HG03575 (cell line): ENCODE results near the gene STAM.

Source experiments
- ATAC-seq: cut with Tn5 transposase; IDR thresholded peaks from one replicate; pipeline ENCODE4 v1.9.1; 2021; ENCODE audit not compliant: unreplicated experiment, insufficient number of reproducible peaks, low FRiP score; ENCODE audit errors: extremely low read depth

Gene STAM

DNA sequence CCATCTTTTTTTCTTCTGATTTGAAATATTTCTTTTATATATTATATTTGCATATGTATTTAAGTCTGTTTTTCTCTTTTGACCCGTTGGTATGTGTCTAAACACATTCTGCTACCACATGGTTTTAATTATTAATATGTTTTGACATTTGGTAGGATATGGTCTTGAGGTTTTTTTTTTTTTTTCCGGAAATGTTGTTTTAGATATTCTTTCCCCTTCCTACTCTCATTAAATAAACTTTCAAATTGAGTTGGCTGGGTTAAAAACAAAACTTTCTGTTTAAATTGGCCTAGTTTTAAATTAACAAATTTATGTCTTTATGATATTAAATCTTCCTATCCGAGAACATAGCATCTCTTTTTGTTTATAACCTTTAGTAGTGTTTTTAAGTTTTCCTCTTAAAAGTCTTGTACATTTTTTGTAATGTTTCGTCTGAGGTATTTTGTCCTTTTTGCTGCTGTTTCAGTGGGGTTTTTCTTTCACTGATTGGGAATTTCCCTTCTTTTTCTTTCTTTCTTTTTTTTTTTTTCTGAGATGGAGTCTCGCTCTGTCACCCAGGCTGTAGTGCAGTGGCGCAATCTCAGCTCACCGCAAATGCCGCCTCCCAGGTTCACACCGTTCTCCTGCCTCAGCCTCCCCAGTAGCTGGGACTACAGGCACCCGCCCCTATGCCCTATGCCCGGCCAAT, 25.4 kb downstream of the STAM start:
- ATAC-seq: no peak

DNA sequence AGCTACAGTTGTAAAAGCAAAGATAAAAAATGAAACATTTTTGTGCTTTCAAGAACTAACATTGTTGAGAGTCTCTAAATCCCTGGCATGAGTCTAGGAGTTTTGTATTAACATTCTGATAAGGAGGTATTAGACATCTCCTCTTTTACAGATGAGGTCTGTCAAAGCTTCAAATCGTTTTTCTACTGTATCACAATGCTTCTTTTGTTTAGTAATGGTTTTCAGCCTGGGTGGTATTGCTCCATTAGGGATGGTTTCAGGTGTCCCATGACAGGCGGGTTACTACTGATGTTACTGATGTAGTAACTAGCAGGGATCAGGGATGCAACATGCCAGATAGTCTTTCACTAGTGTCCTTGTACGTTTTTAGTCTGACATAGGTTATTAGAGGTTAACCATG, 27.4 kb downstream of the STAM start:
- no peak for ATAC-seq

DNA sequence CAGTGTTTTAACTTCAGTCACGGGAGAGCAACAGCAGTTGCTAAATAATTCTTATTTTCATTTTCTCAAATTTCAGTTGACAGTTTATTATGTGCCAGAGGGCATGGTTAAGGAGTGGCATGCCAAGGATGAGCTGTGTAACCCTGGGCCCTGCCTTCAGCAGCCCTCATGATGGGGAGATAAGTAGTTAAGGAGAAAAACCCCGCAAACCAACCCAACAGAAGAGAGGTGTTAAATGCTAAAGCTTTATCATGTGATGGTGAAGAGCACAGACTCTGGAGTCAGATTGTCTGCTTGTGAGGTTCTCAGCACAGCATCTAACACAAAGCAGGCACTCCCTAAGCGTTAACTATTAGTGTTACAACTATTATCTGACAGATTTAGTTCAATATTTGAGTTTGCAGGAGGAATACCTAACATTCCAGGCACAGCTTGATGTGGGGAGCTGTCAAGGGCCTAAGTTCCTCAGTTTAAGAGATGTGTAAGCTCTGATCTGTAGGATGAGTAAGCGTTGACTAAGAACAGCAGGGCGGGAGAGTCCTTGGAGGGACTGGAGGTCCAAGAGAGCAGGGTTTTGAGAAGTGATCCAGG, 29.6 kb downstream of the STAM start:
- no peak for ATAC-seq

DNA sequence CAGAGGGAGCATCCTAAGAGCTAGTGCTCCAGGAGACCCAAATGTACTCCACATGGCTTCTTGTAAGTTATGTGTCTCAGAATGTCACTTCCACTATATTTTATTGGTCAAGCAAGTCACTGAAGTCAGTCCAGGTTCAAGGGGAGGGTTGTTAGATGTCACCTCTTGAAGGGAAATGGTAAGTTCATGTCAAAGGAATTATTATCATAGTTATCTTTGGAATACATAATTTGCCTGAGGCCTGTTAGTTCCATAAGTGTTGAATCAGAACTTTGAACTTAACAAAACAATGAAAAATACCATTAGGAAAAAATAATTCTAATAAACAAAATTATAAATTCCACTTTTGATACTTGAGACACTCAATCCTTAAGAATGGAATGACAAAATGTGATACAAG, 30.6 kb downstream of the STAM start:
- ATAC-seq: no peak

DNA sequence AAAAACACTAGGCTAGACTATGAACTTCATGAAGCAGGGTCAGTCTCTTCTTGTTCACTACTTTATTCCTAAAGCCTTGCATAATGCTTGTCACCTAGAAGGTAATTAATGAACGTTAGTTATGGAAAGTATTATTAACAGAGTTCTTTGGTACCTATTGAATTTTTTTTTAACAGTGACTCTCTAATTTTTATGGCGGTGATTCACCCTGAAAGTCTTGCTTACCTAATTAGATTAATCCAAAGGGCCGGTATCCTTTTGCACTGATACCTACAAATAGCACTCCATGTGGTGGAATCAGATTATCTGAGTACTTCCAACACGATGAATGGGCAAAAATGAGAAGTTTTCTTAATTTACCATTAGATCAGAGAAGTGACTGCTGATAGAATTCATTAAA, 31.7 kb downstream of the STAM start:
- ATAC-seq: no peak

DNA sequence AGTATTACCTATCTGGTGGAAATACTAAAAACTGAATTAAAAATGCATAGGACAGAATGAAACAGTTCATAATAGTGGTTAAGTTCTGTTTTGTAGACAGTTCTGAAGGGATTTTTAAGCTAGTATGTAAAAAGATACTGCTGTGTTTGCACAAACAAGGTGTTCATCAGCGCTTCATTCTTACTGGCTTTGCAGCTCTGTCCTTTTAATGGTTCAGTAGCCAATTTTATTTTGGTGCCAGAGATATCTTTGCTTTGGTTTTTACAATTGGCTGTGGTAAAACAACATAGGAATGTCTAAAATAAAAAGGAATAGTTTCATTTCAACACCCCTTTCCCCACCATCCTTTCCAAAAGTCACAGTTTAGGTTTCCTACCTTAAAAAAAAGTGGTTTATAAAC, 33.0 kb downstream of the STAM start:
- no peak for ATAC-seq

DNA sequence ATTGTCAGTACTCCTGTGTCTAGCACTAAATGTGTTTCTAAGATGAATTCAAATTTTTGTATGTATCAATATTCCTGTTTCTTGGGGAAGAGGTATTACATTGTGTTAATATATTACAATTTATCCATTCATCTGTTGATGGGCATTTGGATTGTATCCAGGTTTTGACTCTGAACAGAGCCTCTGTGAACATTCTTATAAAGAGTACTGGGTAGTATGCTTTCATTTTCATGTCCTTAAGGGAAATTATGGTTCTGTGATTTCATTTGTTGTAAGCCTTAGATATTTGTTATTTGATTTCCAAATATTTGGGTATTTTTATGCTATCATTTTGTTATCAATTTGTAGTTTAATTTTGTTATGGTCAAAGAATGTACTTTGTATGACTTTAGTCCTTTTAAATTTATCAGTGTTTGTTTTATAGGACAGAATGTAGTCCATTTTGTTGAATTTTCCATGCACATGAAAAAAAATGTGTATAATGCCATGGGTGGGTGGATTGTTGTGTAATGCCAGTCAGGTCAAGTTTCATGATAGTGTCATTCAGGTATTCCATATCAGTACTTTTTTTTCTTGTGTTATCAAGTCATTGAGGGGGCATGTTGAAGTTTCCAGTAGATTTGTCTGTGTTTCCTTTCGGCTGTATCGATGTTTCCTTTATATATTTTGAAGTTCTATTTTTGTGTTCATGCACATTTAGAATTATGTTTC, 38.4 kb downstream of the STAM start:
- no peak for ATAC-seq

DNA sequence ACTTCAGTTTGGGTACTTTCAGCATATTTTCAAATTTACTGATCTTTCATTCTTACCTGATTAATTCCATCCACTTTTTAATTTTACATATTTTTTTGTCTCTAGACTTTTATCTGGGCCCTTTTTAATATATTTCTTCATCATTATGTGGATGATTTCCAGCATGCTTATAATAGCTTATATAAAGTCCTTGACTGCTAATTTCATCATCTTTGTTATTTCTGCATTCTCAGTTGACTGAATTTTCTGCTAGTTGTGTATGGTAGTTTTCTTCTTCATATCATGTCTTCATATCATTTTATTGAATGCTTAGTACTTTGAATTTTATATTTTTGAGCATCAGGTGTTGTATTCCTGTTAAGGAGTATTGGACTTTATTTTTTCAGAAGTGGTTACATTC, 39.6 kb downstream of the STAM start:
- no peak for ATAC-seq

DNA sequence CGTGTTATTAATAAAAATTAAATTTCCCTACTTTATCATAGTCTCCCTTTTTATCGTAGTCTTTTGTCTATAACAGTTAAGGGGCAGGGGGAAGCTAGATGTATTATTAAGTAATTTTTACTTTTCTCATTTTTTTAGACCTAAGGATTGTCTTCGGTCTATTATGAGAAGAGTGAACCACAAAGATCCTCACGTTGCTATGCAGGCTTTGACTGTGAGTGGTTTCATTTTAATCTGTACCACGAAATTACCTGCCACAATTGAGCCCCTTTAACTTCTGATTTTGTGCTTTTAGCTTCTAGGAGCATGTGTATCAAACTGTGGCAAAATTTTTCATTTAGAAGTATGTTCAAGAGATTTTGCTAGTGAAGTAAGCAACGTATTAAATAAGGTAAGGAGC, 40.6 kb downstream of the STAM start:
- no peak for ATAC-seq

DNA sequence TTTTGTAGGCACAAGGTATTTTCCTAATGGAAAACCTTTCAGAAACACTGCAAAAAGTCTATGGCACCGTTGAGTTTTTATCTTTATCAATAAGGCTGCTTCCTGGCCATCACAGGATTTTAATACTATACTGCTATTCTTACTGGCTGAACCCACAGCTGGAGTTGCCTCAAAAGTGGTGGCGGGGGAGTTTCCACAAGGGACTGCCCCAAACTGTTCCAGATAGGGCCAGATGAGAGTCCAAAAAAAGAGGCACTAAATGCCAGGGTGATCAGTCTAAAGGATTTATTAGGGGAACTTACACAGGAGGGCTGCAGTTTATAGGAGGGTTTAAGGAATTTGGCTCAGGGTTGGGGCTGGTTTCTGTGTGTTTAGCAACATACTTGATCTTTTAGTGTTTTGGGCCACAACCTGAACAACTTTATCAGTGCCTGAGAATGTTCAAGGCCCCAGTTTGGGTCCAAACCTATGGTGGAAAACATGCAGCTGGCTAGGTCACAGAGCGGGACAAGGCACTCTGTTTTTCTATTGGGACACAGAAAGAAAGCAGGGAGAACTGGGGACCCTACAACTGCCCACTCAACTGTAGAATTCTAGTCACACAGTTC, 41.4 kb downstream of the STAM start:
- ATAC-seq: no peak

DNA sequence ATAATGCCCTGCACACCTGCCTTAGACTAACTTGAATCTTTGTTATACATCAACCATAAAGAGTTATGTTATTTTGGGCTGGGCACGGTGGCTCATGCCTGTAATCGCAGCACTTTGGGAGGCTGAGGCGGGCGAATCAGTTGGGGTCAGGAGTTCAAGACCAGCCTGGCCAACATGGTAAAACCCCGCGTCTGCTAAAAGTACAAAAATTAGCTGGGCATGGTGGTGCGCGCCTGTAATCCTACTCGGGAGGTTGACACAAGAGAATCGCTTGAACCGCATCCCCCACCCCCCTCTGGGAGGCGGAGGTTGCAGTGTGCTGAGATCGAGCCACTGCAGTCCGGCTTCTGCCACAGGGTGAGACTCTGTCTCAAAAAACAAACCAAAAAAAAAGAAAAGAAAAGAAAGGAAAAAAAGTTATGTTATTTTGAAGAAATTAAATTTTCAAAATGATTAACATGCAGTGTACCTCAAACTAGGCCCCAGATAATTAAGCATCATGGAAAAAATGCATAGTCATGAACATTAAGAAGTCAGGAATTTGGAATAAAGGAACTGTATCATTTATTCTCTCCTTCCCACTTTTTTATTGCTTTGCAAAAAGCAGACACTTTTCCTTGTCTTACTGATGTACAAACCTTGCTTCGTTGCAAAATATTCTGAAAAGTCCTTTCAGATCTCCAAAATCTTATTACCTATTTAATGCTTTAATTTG, 43.3 kb downstream of the STAM start:
- ATAC-seq: no peak

DNA sequence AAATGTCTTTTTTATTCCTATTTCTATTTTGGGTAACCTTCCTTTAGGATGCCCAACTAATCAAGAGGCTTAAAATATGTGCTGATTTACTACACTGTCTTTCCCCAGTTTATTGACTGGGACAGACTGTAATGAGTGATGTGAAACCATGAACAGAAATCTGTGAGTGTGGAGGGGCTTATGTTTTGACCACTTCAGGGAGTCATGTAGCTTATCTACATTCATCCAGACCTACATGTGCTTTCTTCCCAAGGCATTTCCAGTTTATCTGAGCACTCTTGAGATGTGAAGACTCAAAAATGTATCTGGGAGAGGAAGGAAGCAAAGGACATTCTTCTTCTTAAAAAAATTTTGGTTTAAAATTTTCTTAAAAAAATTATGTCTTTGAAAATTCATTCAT, 45.2 kb downstream of the STAM start:
- no peak for ATAC-seq

DNA sequence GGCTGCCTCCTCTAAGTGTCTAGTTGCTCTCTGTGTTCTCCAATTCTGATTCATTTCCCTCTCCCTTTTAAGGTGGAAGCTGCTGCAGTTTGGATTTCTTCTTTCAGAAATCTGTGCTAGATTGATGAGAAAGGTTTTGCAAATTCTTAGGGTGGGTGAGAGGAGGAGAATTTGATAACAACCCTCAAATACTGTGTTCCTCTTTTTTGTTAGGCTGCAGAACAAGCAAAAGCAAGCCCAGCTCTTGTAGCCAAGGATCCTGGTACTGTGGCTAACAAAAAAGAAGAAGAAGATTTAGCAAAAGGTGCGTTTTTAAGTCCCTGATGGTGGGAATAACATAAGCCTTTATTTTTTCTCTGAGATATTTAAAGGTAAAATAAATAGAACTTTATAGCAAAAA, 49.1 kb downstream of the STAM start:
- no peak for ATAC-seq

DNA sequence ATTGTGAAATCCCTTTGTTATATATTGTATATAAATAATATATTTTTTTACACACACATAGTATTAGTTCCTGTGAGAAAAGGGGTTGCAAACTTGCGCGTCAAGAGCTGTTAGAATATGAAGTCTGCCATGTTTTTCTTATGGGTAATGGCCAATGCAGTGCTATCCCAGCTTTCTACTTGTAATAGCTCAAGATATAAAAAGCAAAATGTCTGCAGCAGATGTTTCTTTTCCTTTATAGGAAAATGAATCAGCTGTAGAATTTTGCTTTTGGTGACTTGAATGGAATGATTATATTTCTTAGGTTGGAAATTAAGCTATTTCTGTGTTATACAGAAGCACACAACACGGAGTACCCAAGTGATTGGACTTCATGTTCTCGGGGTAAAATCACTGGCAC, 54.7 kb downstream of the STAM start:
- no peak for ATAC-seq

DNA sequence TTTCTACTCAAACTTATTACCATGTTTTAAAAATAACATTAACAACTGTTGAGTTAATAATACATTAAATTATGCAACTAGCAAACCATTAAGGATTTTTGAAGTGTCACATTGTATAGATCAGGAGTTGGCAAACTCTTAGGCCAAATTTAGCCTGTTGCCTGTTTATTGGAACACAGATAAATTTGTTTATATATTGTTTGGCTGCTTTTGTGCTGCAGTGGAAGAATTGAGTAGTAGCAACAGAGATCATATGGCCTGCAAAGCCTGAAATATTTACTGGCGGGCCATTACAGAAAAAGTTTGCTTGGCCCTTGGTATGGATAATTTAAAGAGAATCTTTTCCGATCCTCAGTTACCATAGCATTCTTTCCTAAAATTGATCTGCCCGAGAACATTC, 57.4 kb downstream of the STAM start:
- no peak for ATAC-seq

DNA sequence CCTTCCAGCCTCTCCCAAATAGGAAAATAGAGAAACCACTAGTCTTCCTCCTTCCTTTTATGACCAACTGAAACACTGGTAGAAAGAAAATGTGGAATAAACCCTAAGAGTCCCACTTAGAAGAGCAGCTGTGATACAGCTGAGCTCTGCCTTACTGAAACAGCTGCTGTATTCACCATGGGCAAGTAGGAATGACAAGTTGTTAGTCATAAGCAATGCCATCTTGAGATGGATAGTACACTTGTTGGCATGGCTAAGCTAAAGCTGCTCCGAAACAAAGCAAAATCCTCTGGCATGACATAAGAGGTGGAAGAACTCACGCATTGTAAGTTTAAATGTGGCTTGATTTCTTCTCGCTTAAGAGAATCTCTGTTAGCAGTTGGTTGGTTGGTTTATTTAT, 59.8 kb downstream of the STAM start:
- no peak for ATAC-seq

DNA sequence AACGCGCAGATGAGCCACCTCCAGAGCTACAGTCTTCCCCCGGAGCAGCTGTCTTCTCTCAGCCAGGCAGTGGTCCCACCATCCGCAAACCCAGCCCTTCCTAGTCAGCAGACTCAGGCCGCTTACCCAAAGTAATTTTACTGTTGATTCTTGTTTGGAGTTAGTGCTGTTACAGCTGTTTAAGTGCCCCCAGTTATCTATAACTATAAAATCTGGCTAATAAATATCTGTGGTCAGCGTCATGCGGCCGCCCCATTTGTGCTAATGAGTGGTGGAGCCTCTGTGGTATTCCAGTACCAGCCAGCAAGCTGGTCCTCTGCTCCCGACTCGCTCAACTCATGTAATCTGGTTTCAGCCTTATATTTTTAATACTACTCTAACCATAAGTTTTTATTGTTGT, 64.9 kb downstream of the STAM start:
- no peak for ATAC-seq

DNA sequence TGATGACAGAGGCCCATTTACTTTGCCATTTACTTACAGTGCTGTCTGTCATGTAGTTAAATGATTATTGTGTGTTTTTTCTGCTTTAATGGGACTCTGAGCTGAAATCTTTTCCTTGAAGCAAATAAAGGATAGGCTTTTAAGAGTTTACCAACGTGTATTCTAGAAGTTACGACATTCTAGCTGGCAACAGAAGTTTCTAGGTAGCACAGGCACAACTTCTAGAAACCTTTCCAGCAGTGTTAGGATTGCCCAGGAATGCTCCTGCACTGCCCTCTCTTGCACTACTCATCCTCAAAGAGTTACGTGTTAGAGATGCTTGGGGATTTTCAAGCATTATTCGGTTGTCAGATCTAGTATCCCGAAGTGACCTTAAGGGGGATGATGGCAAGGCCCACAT, 65.5 kb downstream of the STAM start:
- ATAC-seq: no peak

DNA sequence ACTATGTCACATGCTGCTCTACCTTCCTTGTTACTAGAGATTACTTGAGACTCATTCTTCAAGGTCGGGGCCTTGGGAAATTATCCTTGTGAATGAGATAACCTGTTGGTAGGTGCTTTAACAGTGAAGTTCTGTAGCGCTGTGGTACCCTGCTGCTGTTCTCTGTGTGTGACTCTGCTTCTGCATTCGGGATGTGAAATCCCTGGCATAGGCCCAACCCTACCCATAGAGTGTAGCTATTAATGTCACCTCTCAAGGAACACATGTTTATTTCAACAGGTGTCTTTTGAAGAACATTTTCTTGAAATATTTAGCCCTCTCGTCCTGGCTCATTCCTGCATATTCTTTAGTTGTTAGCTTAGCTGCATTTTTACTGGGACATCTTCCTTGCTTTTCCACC, 66.2 kb downstream of the STAM start:
- ATAC-seq: no peak

DNA sequence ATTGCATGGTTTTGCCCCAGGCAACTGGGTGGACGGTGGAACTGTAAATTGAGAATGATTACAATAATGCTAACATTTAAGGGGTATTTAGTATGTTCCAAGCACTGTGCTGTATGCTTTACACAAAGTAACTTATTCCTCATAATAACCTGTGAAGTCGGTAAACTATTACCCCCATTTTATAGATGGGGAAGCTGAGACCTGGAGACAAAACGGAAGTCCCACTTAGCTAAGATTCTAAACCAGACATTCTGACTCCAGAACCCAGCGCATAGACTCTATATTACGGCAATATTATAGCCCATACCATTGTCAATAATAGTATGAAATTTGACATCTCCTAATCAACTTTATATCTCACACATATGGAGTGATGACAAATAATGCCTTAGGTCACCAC, 68.1 kb downstream of the STAM start:
- no peak for ATAC-seq
